VCaP (cell line): ENCODE results near the gene C22orf39.

Source experiments
- H3K27ac ChIP-seq: fragments of 450-650 bp; 2 replicates; pipeline ENCODE4 v1.5.1; 2017
- TF ChIP-seq, protein P1 (sequence below): fragments of 450-650 bp; conservative IDR thresholded peaks from 2 replicates; pipeline ENCODE4 v1.5.1; 2017; ENCODE audit warnings: mild to moderate bottlenecking, moderate library complexity

The C22orf39 gene

DNA sequence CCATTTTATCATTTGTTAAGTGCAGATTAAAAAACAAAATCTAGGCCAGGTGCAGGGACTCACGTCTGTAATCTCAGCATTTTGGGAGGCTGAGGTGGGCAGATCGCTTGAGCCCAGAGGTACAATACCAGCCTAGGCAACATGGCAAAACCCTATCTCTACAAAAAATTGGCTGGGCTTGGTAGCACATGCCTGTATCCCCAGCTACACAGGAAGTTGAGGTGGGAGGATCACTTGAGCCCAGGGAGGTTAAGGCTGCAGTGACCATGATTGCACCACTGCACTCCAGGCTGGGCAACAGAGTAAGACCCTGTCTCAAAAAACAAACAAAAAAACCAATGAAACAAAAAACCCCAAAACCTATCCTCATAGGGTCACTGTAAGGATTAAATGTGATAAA is 48.9 kb downstream of the C22orf39 start:
- H3K27ac ChIP-seq: no peak overlapping the region

GRCh38 chr22:19398206-19398605 is 49.3 kb downstream of the C22orf39 start:
- TF ChIP-seq, protein P1, sequence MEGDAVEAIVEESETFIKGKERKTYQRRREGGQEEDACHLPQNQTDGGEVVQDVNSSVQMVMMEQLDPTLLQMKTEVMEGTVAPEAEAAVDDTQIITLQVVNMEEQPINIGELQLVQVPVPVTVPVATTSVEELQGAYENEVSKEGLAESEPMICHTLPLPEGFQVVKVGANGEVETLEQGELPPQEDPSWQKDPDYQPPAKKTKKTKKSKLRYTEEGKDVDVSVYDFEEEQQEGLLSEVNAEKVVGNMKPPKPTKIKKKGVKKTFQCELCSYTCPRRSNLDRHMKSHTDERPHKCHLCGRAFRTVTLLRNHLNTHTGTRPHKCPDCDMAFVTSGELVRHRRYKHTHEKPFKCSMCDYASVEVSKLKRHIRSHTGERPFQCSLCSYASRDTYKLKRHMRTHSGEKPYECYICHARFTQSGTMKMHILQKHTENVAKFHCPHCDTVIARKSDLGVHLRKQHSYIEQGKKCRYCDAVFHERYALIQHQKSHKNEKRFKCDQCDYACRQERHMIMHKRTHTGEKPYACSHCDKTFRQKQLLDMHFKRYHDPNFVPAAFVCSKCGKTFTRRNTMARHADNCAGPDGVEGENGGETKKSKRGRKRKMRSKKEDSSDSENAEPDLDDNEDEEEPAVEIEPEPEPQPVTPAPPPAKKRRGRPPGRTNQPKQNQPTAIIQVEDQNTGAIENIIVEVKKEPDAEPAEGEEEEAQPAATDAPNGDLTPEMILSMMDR: no peak
- H3K27ac ChIP-seq: no peak overlapping the region

More for the DNA sequence above, 48.9 kb downstream of the C22orf39 start:
- TF ChIP-seq, protein P1: no peak

DNA sequence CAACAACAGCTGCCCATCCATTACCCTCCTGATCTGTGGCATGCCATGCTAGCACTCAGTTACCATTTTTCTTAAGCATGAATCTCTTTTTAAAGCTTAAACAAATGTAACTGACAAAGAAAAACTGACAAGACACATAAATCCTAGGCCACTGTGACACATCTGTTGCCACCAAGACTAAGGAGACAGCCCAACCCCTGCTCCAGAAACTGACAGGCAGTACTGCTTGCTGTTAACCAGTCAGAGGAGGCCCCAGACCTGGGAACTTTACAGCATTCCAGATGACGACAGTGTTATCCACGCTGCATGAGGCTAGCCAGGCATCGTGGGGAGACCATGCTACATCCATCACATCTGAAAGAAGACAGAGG is 49.8 kb downstream of the C22orf39 start:
- H3K27ac ChIP-seq: no peak overlapping the region
- TF ChIP-seq, protein P1: no peak

DNA sequence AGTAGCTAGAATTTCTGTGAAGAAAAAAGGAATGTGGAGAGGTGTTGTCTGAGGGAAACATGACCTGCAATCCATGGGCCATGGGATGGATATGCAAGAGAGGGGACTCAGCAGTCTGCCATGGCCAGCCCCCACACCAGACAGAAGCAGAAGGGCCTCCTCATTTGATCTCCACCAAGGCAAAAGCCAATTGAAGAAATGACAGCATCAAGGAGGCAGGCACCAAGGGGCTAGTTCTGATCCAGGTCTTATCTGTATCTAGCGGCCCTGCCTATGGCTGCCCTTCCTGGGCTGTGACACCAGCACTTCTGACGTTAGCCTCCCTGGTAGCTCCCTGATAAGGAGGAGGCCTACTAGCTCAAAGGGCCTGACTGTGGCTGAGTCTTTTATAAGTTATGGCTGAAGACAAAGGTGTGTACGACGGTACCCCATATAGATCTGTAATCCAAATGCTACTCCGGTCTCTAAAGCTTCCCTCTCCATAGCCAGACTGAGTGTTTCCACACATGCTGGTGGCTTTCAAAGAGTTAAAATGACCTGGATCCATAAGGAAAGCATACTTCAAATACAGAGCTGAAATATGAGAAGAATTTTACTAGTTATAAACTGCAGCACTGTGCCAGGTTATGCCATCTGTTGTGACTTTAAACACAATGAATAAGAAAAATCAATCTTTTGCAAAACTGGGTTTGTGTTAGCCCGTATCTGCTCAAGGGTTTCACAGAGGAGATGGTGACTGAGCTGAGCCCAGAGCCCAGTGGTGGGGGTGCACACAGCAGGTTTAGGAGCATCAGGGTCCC is 50.4 kb downstream of the C22orf39 start:
- TF ChIP-seq, protein P1: no peak
- H3K27ac ChIP-seq: no peak overlapping the region

- TF ChIP-seq, protein P1: no peak
Observed at GRCh38 chr22:19396561-19396933, 51.0 kb downstream of the C22orf39 start.

GRCh38 chr22:19395276-19395675 is 52.2 kb downstream of the C22orf39 start:
- TF ChIP-seq, protein P1: no peak
- no peak overlapping the region for H3K27ac ChIP-seq

More at GRCh38 chr22:19396561-19396933, 51.0 kb downstream of the C22orf39 start:
- no peak overlapping the region for H3K27ac ChIP-seq

- TF ChIP-seq, protein P1: no peak
- H3K27ac ChIP-seq: no peak overlapping the region
Observed at GRCh38 chr22:19394274-19395050, 53.0 kb downstream of the C22orf39 start.
